MM.1S (cell line): ENCODE data around the gene TNFRSF4.

Experiments used
- DNase-seq: peaks from one replicate; pipeline ENCODE4 v3.0.0-alpha.2; 2015
- H2AFZ ChIP-seq: fragments of 300-600 bp; sonication (generic); 2 replicates; pipeline ENCODE4 v1.6.0; 2016; ENCODE audit warnings: antibody characterized with exemption, low read length
- H3F3A ChIP-seq: fragments of 300-600 bp; sonication (generic); 2 replicates; pipeline ENCODE4 v1.6.1; 2016; ENCODE audit warnings: mild to moderate bottlenecking, antibody characterized with exemption, low read length, moderate library complexity, mixed read lengths; ENCODE audit not compliant: insufficient read depth
- H3K27ac ChIP-seq: fragments of 300-600 bp; sonication (generic); 2 replicates; pipeline ENCODE4 v1.5.1; 2016; ENCODE audit warnings: mild to moderate bottlenecking, low read length
- H3K27me3 ChIP-seq: fragments of 300-600 bp; sonication (generic); replicated peaks from 2 replicates; pipeline ENCODE4 v1.6.0; 2016; ENCODE audit warnings: low read length; ENCODE audit not compliant: insufficient read depth
- H3K36me3 ChIP-seq: fragments of 300-600 bp; sonication (generic); replicated peaks from 2 replicates; pipeline ENCODE4 v1.6.1; 2016; ENCODE audit warnings: mild to moderate bottlenecking, low read length, mixed read lengths; ENCODE audit not compliant: insufficient read depth
- H3K4me1 ChIP-seq: fragments of 300-600 bp; sonication (generic); 2 replicates; pipeline ENCODE4 v1.6.1; 2016; ENCODE audit warnings: low read length, mixed read lengths
- H3K4me2 ChIP-seq: fragments of 300-600 bp; sonication (generic); 2 replicates; pipeline ENCODE4 v1.6.0; 2016; ENCODE audit warnings: low read depth, low read length
- H3K4me3 ChIP-seq: fragments of 300-600 bp; sonication (generic); 2 replicates; pipeline ENCODE4 v1.5.1; 2016; ENCODE audit warnings: low read length, mixed read lengths
- H3K79me2 ChIP-seq: fragments of 300-600 bp; sonication (generic); 2 replicates; pipeline ENCODE4 v1.6.1; 2016; ENCODE audit warnings: mixed run types, low read length, mixed read lengths
- H3K9ac ChIP-seq: fragments of 300-600 bp; sonication (generic); 2 replicates; pipeline ENCODE4 v1.6.1; 2016; ENCODE audit warnings: low read length, mixed read lengths
- H3K9me2 ChIP-seq: fragments of 300-600 bp; sonication (generic); replicated peaks from 2 replicates; pipeline ENCODE4 v1.6.1; 2016; ENCODE audit warnings: mild to moderate bottlenecking, low read length, mixed read lengths; ENCODE audit not compliant: insufficient read depth
- H3K9me3 ChIP-seq: fragments of 300-600 bp; sonication (generic); replicated peaks from 2 replicates; pipeline ENCODE4 v1.6.1; 2016; ENCODE audit warnings: mild to moderate bottlenecking, low read length, mixed read lengths; ENCODE audit not compliant: insufficient read depth
- H4K20me1 ChIP-seq: fragments of 300-600 bp; sonication (generic); 2 replicates; pipeline ENCODE4 v1.6.1; 2016; ENCODE audit warnings: mild to moderate bottlenecking, low read length, moderate library complexity, mixed read lengths; ENCODE audit not compliant: insufficient read depth
- CTCF ChIP-seq: fragments of 300-600 bp; sonication (generic); IDR thresholded peaks from 2 replicates; pipeline ENCODE4 v1.5.1; 2016; ENCODE audit warnings: antibody characterized with exemption, low read length, mixed read lengths
- EZH2 ChIP-seq: fragments of 300-600 bp; sonication (generic); optimal IDR thresholded peaks from 2 replicates; pipeline ENCODE3; 2017; ENCODE audit warnings: low read depth, mild to moderate bottlenecking, antibody characterized with exemption, low read length, mixed read lengths
- EZH2phosphoT487 ChIP-seq: fragments of 300-600 bp; sonication (generic); IDR thresholded peaks from 2 replicates; pipeline ENCODE4 v1.6.1; 2018; ENCODE audit warnings: antibody characterized with exemption, low read length

The TNFRSF4 gene

GRCh38 chr1:1244192-1244811 is 30.3 kb upstream of the TNFRSF4 start:
- no peaks in the 10 kb centered on the region for H3K4me1 ChIP-seq
- no peaks in the 10 kb centered on the region for H3K9me2 ChIP-seq
- H3K9ac ChIP-seq: no peak overlapping the region
- H3K9me3 ChIP-seq: no peaks in the 10 kb centered on the region
- no peak overlapping the region for H2AFZ ChIP-seq
- H3K79me2 ChIP-seq: no peaks in the 10 kb centered on the region
- no peak for TF ChIP-seq EZH2phosphoT487
- H3K4me2 ChIP-seq: no peak overlapping the region
- no peak for DNase-seq
- H3K27me3 ChIP-seq: peaks cover 52% of the 10 kb centered on the region
- no peaks in the 10 kb centered on the region for H3K36me3 ChIP-seq
- no peaks in the 10 kb centered on the region for H3F3A ChIP-seq
- H4K20me1 ChIP-seq: no peaks in the 10 kb centered on the region
- H3K4me3 ChIP-seq: no peak overlapping the region
- H3K27ac ChIP-seq: no peak overlapping the region

GRCh38 chr1:1243807-1244191 is 29.8 kb upstream of the TNFRSF4 start:
- no peaks in the 10 kb centered on the region for H4K20me1 ChIP-seq

GRCh38 chr1:1243266-1243660 is 29.3 kb upstream of the TNFRSF4 start:
- H3F3A ChIP-seq: no peaks in the 10 kb centered on the region
- H3K4me2 ChIP-seq: no peak overlapping the region
- no peak overlapping the region for H3K9ac ChIP-seq
- H4K20me1 ChIP-seq: no peaks in the 10 kb centered on the region
- no peaks in the 10 kb centered on the region for H3K79me2 ChIP-seq
- no peak overlapping the region for H2AFZ ChIP-seq
- no peaks in the 10 kb centered on the region for H3K36me3 ChIP-seq
- no peaks in the 10 kb centered on the region for H3K9me2 ChIP-seq
- DNase-seq: no peak
- TF ChIP-seq EZH2phosphoT487 (no peak), EZH2 (no peak), CTCF (no peak)
- peaks cover 63% of the 10 kb centered on the region for H3K27me3 ChIP-seq
- H3K9me3 ChIP-seq: no peaks in the 10 kb centered on the region
- H3K27ac ChIP-seq: no peak overlapping the region
- no peak overlapping the region for H3K4me3 ChIP-seq
- no peaks in the 10 kb centered on the region for H3K4me1 ChIP-seq

More at GRCh38 chr1:1243807-1244191, 29.8 kb upstream of the TNFRSF4 start:
- Histone ChIP-seq H3K9ac (no peak overlapping the region), H3K27me3 (peaks cover 57% of the 10 kb centered on the region), H3K9me2 (no peaks in the 10 kb centered on the region), H3K4me2 (no peak overlapping the region), H3K79me2 (no peaks in the 10 kb centered on the region), H3K9me3 (no peaks in the 10 kb centered on the region), H3K27ac (no peak overlapping the region), H3K36me3 (no peaks in the 10 kb centered on the region), H2AFZ (no peak overlapping the region), H3K4me1 (no peaks in the 10 kb centered on the region), H3K4me3 (no peak overlapping the region), H3F3A (no peaks in the 10 kb centered on the region)
- TF ChIP-seq EZH2: no peak
- TF ChIP-seq CTCF: no peak
- no peak for TF ChIP-seq EZH2phosphoT487
- no peak for DNase-seq

DNA sequence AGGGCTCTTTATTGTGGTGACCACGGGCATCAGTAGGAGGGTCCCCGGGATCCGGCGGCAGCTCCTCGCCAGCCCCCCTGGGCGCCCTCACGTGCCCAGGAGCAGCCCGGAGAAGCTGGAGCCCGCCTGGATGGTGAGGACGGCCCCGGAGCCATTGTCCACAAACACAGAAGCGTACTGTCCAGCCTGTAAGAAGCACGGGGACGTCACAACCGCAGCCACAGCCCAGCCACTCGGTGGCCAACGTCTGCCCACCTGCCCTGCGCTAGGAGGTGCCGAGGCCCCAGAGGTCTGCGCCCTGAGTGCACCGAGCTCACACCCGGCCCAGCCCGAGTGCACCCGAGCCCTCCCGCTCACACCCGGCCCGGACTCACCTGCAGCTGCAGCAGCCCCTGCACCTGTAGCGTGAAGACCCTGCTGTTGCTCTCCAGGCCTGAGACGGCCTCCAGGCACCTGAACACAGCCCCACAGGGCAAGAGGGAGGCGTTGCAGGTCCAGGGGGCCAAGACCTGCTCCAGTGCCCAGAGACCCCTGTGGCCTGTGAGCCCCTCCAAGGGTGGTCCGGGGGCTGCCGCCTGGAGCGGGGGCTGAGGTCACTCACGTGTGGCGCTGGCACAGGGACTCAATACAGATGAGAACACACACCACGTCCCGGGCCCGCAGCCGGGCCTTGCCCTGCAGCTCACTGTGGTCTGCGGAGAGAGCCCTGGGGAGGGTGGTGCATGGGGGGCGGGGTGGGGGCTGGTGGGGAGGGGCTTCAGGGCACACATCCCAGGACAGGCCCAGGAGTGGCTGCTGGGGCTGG is 28.7 kb upstream of the TNFRSF4 start:
- TF ChIP-seq EZH2: no peak
- no peak for TF ChIP-seq EZH2phosphoT487
- no peak for TF ChIP-seq CTCF
- H3K27me3 ChIP-seq: peaks cover 65% of the 10 kb centered on the region
- no peak overlapping the region for H3K4me2 ChIP-seq
- H4K20me1 ChIP-seq: no peaks in the 10 kb centered on the region
- H3K4me1 ChIP-seq: no peaks in the 10 kb centered on the region
- no peaks in the 10 kb centered on the region for H3K9me2 ChIP-seq
- no peaks in the 10 kb centered on the region for H3K9me3 ChIP-seq
- H3K9ac ChIP-seq: no peak overlapping the region
- DNase-seq: no peak
- no peak overlapping the region for H3K27ac ChIP-seq
- H3K79me2 ChIP-seq: no peaks in the 10 kb centered on the region
- no peak overlapping the region for H3K4me3 ChIP-seq
- no peak overlapping the region for H2AFZ ChIP-seq
- H3F3A ChIP-seq: no peaks in the 10 kb centered on the region
- no peaks in the 10 kb centered on the region for H3K36me3 ChIP-seq
